ENCODE measurements around the gene TAF9B.
"Not testable (repeated sequence)": the region's sequence is repeated elsewhere in the genome, so short reads cannot be mapped to it uniquely, and the experiment has no call there.

Gene TAF9B

GRCh38 chrX:78139160-78140123 lies at the start of gene TAF9B:
Gene TAF9B (minus strand): TSS chrX:78139650. CDS start chrX:78139611, 39 bp downstream.
- DNase-seq (ENCODE audit: low read depth) = peak; percentile 21

DNA sequence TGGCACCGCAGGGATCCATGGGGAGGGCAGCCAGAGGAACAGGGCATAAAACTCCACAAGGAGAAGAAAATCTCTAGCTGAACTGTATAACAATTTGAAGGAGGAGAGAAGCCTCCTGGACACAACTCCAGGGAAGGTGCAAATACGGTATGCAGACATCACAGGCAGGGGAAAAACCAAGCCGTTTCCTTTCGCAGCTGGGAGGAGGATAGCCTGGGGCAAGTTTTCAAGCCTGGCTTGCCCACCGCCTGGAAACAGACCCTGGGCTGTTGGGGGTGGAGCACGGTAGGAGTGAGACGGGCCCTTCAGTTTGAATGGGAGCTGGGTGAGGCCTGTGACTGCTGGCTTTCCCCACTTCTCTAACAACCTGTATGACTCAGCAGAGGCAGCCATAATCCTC lies 43.4 kb upstream of the TAF9B start:
- no peak for DNase-seq (ENCODE audit: low read depth)

- no peak for DNase-seq (ENCODE audit: low read depth)
Measured at GRCh38 chrX:78181307-78181706, 41.9 kb upstream of the TAF9B start.

DNA sequence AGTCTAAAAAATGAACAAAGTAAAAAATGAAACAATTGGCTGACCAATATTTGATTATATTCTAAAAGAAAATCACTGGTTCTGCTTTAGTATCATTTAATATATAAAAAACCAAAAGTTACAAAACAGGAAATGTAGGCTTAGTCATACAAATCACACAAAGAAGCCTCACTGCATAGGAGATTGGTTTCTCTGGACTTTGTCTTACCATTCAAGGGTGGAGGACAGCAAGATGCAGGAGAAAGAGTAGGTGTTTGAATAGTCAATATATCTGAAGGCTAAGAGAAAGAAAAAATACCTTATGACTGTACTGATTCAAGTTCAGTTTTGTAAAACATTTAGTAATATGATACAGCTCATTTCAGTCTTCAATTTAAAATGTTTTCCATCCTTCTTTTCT lies 28.6 kb upstream of the TAF9B start:
- no peak for DNase-seq (ENCODE audit: low read depth)

DNA sequence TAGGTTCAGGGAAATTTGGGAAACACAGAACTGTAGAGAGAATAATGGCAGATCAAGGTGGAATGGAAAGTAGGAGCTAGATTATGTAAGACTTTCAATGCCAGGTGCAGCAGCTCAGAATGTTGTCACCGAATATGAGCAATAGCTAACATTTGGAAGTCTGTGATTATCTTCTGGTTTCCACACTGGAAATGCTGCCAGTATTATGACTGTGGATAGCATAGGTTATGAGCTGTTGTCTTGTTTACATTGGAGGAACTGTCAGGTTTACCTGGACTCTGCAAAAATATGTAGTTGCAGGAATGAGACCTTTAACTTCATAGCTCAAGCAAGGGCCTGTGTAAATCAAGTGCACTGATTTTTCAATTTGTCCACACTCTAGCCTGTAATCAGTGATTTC lies 26.0 kb upstream of the TAF9B start:
- DNase-seq (ENCODE audit: low read depth) = no peak

GRCh38 chrX:78163175-78163574 lies 23.7 kb upstream of the TAF9B start:
- not testable (repeated sequence) for DNase-seq (ENCODE audit: low read depth)

DNA sequence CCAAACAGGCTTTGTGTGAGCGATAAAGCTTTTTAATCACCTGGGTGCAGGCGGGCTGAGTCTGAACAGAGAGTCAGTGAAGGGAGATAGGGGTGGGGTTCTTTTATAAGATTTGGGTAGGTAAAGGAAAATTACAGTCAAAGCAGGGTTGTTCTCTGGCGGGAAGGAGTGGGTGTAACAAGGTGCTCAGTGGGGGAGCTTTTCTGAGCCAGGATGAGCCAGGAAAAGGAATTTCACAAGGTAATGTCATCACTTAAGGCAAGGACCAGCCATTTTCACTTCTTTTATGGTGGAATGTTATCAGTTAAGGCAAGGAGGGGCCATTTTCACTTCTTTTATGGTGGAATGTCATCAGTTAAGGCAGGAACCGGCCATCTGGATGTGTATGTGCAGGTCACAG lies 21.3 kb upstream of the TAF9B start:
- DNase-seq (ENCODE audit: low read depth) = not testable (repeated sequence)

GRCh38 chrX:78157846-78158245 lies 18.4 kb upstream of the TAF9B start:
- not testable (repeated sequence) for DNase-seq (ENCODE audit: low read depth)

DNA sequence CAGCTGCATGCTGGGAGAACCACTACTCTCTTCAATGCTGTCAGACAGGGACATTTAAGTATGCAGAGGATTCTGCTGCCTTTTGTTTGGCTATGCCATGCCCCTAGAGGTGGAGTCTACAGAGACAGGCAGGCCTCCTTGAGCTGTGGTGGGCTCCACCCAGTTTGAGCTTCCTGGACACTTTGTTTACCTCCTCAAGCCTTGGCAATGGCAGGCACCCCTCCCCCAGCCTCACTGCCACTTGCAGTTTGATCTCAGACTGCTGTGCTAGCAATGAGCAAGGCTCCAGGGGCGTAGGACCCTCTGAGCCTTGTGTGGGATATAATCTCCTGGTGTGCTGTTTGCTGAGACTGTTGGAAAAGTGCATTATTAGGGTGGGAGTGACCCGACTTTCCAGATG lies 17.9 kb upstream of the TAF9B start:
- DNase-seq (ENCODE audit: low read depth) = not testable (repeated sequence)

DNA sequence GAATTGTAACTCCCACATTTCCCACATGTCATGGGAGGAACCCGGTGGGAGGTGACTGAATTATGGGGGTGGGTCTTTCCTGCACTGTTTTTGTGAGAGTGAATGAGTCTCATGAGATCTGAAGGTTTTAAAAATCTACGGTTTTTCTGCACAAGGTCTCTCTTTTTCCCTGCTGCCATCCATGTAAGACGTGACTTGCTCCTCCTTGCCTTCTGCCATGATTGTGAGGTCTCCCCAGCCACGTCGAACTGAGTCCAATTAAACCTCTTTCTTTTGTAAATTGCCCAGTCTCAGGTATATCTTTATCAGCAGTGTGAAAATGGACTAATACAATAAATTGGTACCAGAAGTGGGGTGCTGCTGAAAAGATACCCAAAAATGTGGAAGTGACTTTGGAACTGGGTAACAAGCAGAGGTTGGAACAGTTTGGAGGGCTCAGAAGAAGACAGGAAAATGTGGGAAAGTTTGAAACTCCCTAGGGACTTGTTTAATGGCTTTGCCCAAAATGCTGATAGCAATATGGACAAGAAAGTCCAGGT lies 7.6 kb upstream of the TAF9B start:
- DNase-seq (ENCODE audit: low read depth) = not testable (repeated sequence)

DNA sequence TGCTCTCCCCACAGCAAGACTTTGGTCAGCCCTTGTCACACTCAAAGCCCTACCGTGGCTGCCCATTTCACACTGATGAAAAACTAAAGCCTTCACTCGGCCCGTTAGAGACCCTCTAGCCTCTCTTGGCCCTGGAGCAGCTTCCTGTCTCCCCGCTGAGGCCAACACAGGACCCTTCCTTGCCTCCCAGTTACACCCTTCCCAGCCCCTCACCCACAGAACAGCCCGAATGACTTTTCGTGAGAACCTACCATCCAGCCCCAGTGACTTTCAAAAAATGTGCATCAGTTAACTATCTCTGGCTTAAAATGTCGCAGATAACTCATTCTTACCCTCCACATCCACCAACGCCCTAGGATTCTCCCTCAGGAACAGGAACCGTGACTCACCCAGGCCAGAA lies 756 bp upstream of the TAF9B start:
- no peak for DNase-seq (ENCODE audit: low read depth)

- DNase-seq (ENCODE audit: low read depth) = no peak
Measured at GRCh38 chrX:78133238-78133960, 6.1 kb downstream of the TAF9B start.

GRCh38 chrX:78131117-78131516 lies 8.3 kb downstream of the TAF9B start:
- DNase-seq (ENCODE audit: low read depth) = no peak

DNA sequence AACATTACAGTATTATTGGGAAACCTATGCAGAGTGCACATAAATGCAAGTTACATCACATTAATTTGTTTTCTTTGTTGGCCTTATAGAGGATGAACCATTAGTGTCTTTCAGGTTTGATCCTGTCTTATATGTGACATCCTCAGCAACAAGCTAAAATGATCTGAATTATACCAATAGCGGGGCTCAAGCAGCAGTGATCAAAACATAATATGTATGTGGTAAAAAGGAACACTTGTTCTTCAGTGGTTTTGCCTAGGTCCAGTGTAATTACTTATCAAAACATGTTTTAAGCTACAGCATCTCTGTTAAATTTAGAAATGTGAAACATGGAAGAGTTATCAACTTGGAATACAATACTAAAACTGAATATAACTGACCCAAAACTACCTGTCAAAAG lies 9.1 kb downstream of the TAF9B start:
- DNase-seq (ENCODE audit: low read depth) = no peak

- DNase-seq (ENCODE audit: low read depth) = no peak
Measured at GRCh38 chrX:78129714-78130113, 9.7 kb downstream of the TAF9B start.

- not testable (repeated sequence) for DNase-seq (ENCODE audit: low read depth)
Measured at GRCh38 chrX:78125781-78126180, 13.7 kb downstream of the TAF9B start.

GRCh38 chrX:78125148-78125547 lies 14.3 kb downstream of the TAF9B start:
- no peak for DNase-seq (ENCODE audit: low read depth)

- DNase-seq (ENCODE audit: low read depth) = no peak
Measured at GRCh38 chrX:78124307-78124706, 15.1 kb downstream of the TAF9B start.

DNA sequence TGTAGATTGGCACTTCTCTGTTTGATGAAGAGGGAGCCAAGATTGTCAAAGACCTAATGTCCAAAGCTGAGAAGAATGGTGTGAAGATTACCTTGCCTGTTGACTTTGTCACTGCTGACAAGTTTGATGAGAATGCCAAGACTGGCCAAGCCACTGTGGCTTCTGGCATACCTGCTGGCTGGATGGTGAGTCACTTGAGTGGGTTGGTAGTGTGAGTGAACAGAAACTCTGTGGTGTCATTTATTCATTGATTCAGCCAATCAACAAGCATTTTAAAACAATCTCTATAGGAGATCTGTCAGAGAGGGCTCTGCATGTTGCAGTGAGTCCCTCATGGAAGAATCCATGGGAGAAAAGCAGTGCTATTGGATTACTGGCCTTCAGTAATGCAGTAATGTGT lies 16.3 kb downstream of the TAF9B start:
- DNase-seq (ENCODE audit: low read depth) = peak; percentile 3

- no peak for DNase-seq (ENCODE audit: low read depth)
Measured at GRCh38 chrX:78119521-78120227, 19.8 kb downstream of the TAF9B start.

GRCh38 chrX:78118628-78119027 lies 20.8 kb downstream of the TAF9B start:
- DNase-seq (ENCODE audit: low read depth) = no peak

DNA sequence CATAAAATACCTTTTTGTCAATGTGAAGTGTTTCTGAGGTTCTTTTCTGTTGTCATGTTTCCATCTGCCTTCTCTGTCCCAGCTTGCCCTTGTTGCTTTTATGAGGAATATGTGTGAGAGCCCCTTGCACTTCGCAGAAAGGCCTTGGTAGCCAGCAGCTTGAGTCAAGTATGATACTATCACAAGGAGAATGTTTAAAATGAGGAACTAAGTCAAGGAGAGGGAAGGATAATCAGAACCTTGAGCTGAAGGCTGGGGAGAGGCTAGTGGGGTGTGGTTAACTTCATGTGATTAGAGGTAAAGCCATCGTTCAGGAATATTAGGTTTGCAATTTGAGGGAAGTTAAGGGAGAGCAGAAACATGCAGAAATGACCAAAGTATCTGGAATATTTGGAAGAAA lies 22.7 kb downstream of the TAF9B start:
- DNase-seq (ENCODE audit: low read depth) = no peak
